Keratinocyte (primary cell): ENCODE measurements around the gene NFASC. TPM values are rescaled to one million over a fixed set of nuclear protein-coding genes. Genes with fewer than 3 reads are reported as not detected.

Experiments
- DNase-seq: peaks from one replicate; pipeline ENCODE4 v3.0.0-alpha.2; 2011; ENCODE audit warnings: low read depth, missing footprints, low spot score
- FAIRE-seq: peaks from 2 replicates; lab custom pipeline; 2011; peaks lifted over from hg19 to GRCh38; lab: Jason Lieb, UNC
- H2AFZ ChIP-seq: 2 replicates; pipeline ENCODE4 v1.6.0; 2012; ENCODE audit warnings: low read length, control low read depth, inconsistent platforms; ENCODE audit not compliant: control insufficient read depth
- H3K27ac ChIP-seq: 2 replicates; pipeline ENCODE4 v1.5.1; 2011; ENCODE audit warnings: low read length; ENCODE audit not compliant: control insufficient read depth, insufficient read depth
- H3K27me3 ChIP-seq: 3 replicates; pipeline ENCODE4 v1.6.0; 2011; ENCODE audit warnings: low read length; ENCODE audit not compliant: control insufficient read depth, insufficient read depth; ENCODE audit errors: extremely low read depth
- H3K36me3 ChIP-seq, 2 experiments: 2 replicates in 1 of 2; 3 replicates in 1 of 2; pipeline ENCODE4 v1.5.1; 2011; ENCODE audit warnings: low read length in 2 of 2, mild to moderate bottlenecking in 1 of 2; ENCODE audit not compliant: control insufficient read depth in 2 of 2, insufficient read depth in 2 of 2; ENCODE audit errors: extremely low read depth in 1 of 2
- H3K4me1 ChIP-seq: 3 replicates; pipeline ENCODE4 v1.5.1; 2011; ENCODE audit warnings: low read length; ENCODE audit not compliant: control insufficient read depth, insufficient read depth; ENCODE audit errors: extremely low read depth
- H3K4me2 ChIP-seq: 3 replicates; pipeline ENCODE4 v1.6.0; 2011; ENCODE audit warnings: low read depth, low read length; ENCODE audit not compliant: control insufficient read depth, insufficient read depth; ENCODE audit errors: extremely low read depth
- H3K4me3 ChIP-seq, 3 experiments: fragments of 200-600 bp in 1 of 3; sonication (generic) in 1 of 3; 2 replicates in 2 of 3; 3 replicates in 1 of 3; pipeline ENCODE4 v1.5.1; 2011 to 2016; ENCODE audit warnings: low read length in 3 of 3, mild to moderate bottlenecking in 3 of 3, control low read depth in 2 of 3, inconsistent platforms in 1 of 3, low read depth in 1 of 3, mixed read lengths in 1 of 3, mixed run types in 1 of 3, moderate library complexity in 1 of 3; ENCODE audit not compliant: control insufficient read depth in 2 of 3, insufficient read depth in 2 of 3; ENCODE audit errors: extremely low read depth in 1 of 3
- H3K79me2 ChIP-seq: 2 replicates; pipeline ENCODE4 v1.6.0; 2012; ENCODE audit warnings: low read length; ENCODE audit not compliant: control insufficient read depth, insufficient read depth
- H3K9ac ChIP-seq: 3 replicates; pipeline ENCODE4 v1.6.0; 2011; ENCODE audit warnings: low read length; ENCODE audit not compliant: control insufficient read depth, insufficient read depth; ENCODE audit errors: extremely low read depth
- H3K9me1 ChIP-seq: 3 replicates; pipeline ENCODE4 v1.6.0; 2011; ENCODE audit warnings: low read length; ENCODE audit not compliant: control insufficient read depth, insufficient read depth; ENCODE audit errors: extremely low read depth
- H3K9me3 ChIP-seq: 2 replicates; pipeline ENCODE4 v1.5.1; 2012; ENCODE audit warnings: low read depth, low read length; ENCODE audit not compliant: control insufficient read depth
- H4K20me1 ChIP-seq: 3 replicates; pipeline ENCODE4 v1.6.0; 2011; ENCODE audit warnings: low read length; ENCODE audit not compliant: control insufficient read depth, insufficient read depth; ENCODE audit errors: extremely low read depth
- EZH2 ChIP-seq: IDR thresholded peaks from one replicate; pipeline ENCODE4 v1.6.1; 2012; ENCODE audit warnings: inconsistent platforms, mild to moderate bottlenecking, low read length, moderate library complexity
- dilution Hi-C: fragments of 300-500 bp; cut with MboI; formaldehyde crosslinking; loops from one replicate; pipeline ENCODE4 v1.7.0; 2020; ENCODE audit warnings: low sequenced_read_pairs; ENCODE audit not compliant: extremely low pct_ligation_motif_present
- polyA plus RNA-seq, 5 experiments: library from polyadenylated mRNA; depleted of rRNA in 3 of 5; stranded (reverse) in 3 of 5; stranded (forward) in 1 of 5; unstranded in 1 of 5; fragments of >200 nt; gene quantifications; 1 replicate in 1 of 5; 2 replicates in 3 of 5; 3 replicates in 1 of 5; pipeline versions ENCODE4 v1.2.1 to v1.2.3, GENCODE V29; 2011 to 2012; ENCODE audit warnings: missing spikeins in 2 of 5, low read depth in 1 of 5, low replicate concordance in 1 of 5
- TF ChIP-seq, protein P1 (sequence below), 3 experiments: IDR thresholded peaks in 1 of 3; conservative IDR thresholded peaks in 1 of 3; optimal IDR thresholded peaks in 1 of 3; 2 replicates in 2 of 3; 3 replicates in 1 of 3; pipeline versions ENCODE3 to v1.5.1; 2011; ENCODE audit warnings: low read length in 3 of 3, mild to moderate bottlenecking in 3 of 3, moderate library complexity in 2 of 3, control low read depth in 1 of 3, inconsistent platforms in 1 of 3; ENCODE audit not compliant: insufficient read depth in 2 of 3; ENCODE audit errors: extremely low read depth in 1 of 3

NFASC gene
- polyA plus RNA-seq, 1 donor (not counting 4 experiments of a cell fraction or from before 2014, with no cell fraction given) = 4.3 TPM

DNA sequence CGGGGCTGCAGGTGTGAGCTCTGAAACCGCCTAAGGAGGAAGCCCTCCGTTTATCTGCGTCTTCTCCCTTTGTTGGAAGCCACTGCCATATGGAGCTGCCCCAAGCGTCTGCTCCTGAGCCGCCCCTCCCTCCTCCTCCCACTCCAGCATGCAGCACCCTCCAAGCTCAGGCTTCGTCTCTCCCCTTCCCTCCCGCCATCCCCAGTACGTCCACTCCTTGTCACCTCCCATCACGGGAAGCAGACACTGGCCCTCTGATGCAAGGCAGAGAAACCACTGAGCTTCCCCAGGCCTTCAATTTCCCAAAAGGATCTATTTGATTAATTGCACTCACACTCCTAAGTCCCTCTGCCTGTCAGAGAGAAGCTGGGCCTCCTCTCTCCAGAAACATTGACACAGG, 52.5 kb downstream of the NFASC start:
- no peaks in the 10 kb centered on the region for H3K36me3 ChIP-seq
- DNase-seq = no peak
- H3K9ac ChIP-seq = no peak overlapping the region
- no peaks in the 10 kb centered on the region for H4K20me1 ChIP-seq
- no peaks in the 10 kb centered on the region for H3K9me3 ChIP-seq
- H3K9me1 ChIP-seq = no peaks in the 10 kb centered on the region
- no peaks in the 10 kb centered on the region for H3K79me2 ChIP-seq
- no peak overlapping the region for H3K27ac ChIP-seq
- no peaks in the 10 kb centered on the region for H3K27me3 ChIP-seq
- no peak for FAIRE-seq
- no peak overlapping the region for H2AFZ ChIP-seq
- H3K4me1 ChIP-seq = peaks cover 4% of the 10 kb centered on the region
- H3K4me3 ChIP-seq = no peak overlapping the region
- no peak for TF ChIP-seq EZH2
- TF ChIP-seq, protein P1, sequence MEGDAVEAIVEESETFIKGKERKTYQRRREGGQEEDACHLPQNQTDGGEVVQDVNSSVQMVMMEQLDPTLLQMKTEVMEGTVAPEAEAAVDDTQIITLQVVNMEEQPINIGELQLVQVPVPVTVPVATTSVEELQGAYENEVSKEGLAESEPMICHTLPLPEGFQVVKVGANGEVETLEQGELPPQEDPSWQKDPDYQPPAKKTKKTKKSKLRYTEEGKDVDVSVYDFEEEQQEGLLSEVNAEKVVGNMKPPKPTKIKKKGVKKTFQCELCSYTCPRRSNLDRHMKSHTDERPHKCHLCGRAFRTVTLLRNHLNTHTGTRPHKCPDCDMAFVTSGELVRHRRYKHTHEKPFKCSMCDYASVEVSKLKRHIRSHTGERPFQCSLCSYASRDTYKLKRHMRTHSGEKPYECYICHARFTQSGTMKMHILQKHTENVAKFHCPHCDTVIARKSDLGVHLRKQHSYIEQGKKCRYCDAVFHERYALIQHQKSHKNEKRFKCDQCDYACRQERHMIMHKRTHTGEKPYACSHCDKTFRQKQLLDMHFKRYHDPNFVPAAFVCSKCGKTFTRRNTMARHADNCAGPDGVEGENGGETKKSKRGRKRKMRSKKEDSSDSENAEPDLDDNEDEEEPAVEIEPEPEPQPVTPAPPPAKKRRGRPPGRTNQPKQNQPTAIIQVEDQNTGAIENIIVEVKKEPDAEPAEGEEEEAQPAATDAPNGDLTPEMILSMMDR (optimal IDR thresholded peaks at IDR 0.05 in 1 of 3, IDR thresholded peaks at IDR 0.05 in 1 of 3, conservative IDR thresholded peaks at IDR 0.05 in 1 of 3; ENCODE audit: extremely low read depth in 1 of 3, insufficient read depth in 2 of 3, low read length in 3 of 3) = no peak
- H3K4me2 ChIP-seq = no peak overlapping the region
- dilution Hi-C loops = no loop called here

DNA sequence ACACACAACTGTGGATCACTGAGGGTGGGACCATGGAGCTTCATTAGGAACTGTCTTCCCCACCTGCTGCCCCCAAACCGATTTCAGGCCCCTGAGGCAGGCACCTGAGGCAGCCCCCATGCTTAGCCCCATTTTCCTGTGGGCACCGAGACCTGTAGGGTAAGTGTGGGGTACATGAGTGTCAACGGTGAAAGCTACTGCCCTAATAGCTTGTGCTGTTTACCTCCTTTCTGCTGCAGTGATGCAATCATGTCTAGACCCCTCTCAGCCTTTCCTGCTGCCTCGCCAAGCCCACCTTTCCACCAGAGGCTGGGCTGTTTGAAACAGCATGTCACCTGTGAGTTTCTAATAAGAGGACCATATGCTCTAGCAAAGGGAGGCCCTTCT, 53.0 kb downstream of the NFASC start:
- FAIRE-seq (no peak), DNase-seq (no peak)
- Histone ChIP-seq H3K9me3 (no peaks in the 10 kb centered on the region), H4K20me1 (no peaks in the 10 kb centered on the region), H3K9me1 (no peaks in the 10 kb centered on the region), H3K27me3 (no peaks in the 10 kb centered on the region), H3K4me1 (peaks cover 4% of the 10 kb centered on the region), H3K4me3 (no peak overlapping the region), H3K79me2 (no peaks in the 10 kb centered on the region), H3K36me3 (no peaks in the 10 kb centered on the region), H2AFZ (no peak overlapping the region), H3K27ac (no peak overlapping the region), H3K4me2 (no peak overlapping the region), H3K9ac (no peak overlapping the region)
- TF ChIP-seq, protein P1 (optimal IDR thresholded peaks at IDR 0.05 in 1 of 3, IDR thresholded peaks at IDR 0.05 in 1 of 3, conservative IDR thresholded peaks at IDR 0.05 in 1 of 3; ENCODE audit: extremely low read depth in 1 of 3, insufficient read depth in 2 of 3, low read length in 3 of 3) = no peak
- TF ChIP-seq EZH2 = no peak
- dilution Hi-C loops = no loop called here
